ENCODE results near the gene NAA40.

Gene NAA40

GRCh38 chr11:63913866-63914830 lies 24.7 kb upstream of the NAA40 start:
- no peak for DNase-seq (ENCODE audit: low spot score)

- DNase-seq (ENCODE audit: low spot score) = no peak
Measured at GRCh38 chr11:63914896-63915691, 23.7 kb upstream of the NAA40 start.

GRCh38 chr11:63915961-63916836 lies 22.6 kb upstream of the NAA40 start:
- no peak for DNase-seq (ENCODE audit: low spot score)

- DNase-seq (ENCODE audit: low spot score) = peak; percentile 70
Measured at GRCh38 chr11:63916837-63917691, 21.7 kb upstream of the NAA40 start, which contains the start of gene RCOR2. TSS of gene RCOR2 (minus strand) at chr11:63917164. CDS start at chr11:63916456, 708 bp downstream.

- DNase-seq (ENCODE audit: low spot score) = no peak
Measured at GRCh38 chr11:63917692-63918506, 20.9 kb upstream of the NAA40 start.

- no peak for DNase-seq (ENCODE audit: low spot score)
Measured at GRCh38 chr11:63918507-63919191, 20.2 kb upstream of the NAA40 start.

- DNase-seq (ENCODE audit: low spot score) = no peak
Measured at GRCh38 chr11:63919267-63920125, 19.3 kb upstream of the NAA40 start.

GRCh38 chr11:63920126-63920938 lies 18.5 kb upstream of the NAA40 start:
- DNase-seq (ENCODE audit: low spot score) = no peak

GRCh38 chr11:63920939-63921417 lies 17.8 kb upstream of the NAA40 start:
- no peak for DNase-seq (ENCODE audit: low spot score)

GRCh38 chr11:63922673-63923192 lies 16.1 kb upstream of the NAA40 start:
- no peak for DNase-seq (ENCODE audit: low spot score)

GRCh38 chr11:63923319-63923718 lies 15.5 kb upstream of the NAA40 start:
- DNase-seq (ENCODE audit: low spot score) = no peak

- no peak for DNase-seq (ENCODE audit: low spot score)
Measured at GRCh38 chr11:63929616-63930015, 9.2 kb upstream of the NAA40 start.

GRCh38 chr11:63931045-63931444 lies 7.8 kb upstream of the NAA40 start:
- no peak for DNase-seq (ENCODE audit: low spot score)

GRCh38 chr11:63931876-63932275 lies 6.9 kb upstream of the NAA40 start:
- DNase-seq (ENCODE audit: low spot score) = no peak

GRCh38 chr11:63933459-63933858 lies 5.3 kb upstream of the NAA40 start:
- DNase-seq (ENCODE audit: low spot score) = no peak

GRCh38 chr11:63937713-63938478 lies 906 bp upstream of the NAA40 start:
- no peak for DNase-seq (ENCODE audit: low spot score)
